Measurements from ENCODE around the gene BROX.
"Not testable (repeated sequence)": the region's sequence is repeated elsewhere in the genome, so short reads cannot be mapped to it uniquely, and the experiment has no call there.

Gene BROX

DNA sequence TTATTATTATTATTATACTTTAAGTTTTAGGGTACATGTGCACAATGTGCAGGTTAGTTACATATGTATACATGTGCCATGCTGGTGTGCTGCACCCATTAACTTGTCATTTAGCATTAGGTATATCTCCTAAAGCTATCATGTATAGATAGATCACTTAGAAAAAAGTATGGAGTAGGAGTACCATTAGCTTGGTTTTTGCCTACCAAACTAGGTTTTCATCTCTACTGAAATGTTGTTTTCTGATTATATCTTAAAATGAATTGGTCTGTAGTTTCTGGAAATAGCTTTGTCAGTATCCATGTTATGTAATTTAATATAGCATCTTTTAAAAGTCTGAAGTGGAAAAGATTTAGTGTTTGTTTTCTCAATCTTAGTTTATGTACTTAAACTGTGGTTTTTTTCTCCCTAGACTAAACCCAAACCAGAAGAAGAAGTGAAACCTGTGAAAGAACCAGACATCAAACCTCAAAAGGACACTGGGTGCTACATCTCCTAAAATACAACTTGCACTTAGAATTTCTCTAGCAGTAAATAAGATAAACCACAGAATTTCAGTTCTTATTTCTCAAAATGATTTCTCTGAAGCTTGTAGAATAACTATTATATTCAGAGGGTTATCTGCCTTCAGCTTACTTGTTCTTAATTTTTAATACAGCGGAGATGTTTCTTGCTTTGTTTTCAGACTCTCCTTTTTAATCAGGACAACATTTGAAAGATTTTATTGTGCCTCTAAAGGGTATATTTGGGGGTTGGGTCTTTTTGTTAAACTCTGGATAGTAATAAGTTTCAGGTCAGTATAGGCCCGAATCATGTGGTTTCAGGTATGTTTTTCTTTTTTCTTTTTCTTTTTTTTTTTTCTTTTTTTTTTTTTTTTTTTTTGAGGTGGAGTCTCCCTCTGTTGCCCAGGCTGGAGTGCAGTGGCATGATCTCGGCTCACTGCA lies 20.1 kb downstream of the BROX start:
- DNase-seq (ENCODE audit: low spot score) = peak; percentile 72

DNA sequence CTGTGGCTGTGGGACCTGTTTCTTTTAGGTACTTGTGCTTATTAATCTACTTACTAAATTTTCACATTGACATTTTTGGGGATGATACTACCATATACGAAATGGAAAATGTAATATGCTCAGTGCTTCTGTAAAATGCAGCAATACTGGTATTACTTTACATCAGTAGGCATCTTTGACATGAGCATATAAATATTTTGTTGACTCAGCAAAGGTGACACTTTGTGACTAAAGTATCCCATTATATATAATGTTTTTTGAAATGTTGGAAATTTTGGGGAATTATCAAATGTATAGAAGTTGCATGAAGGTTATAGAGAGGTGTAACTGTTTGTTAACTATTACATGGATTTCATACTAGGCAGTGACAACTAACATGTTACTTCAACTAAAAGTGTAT lies 22.4 kb downstream of the BROX start:
- DNase-seq (ENCODE audit: low spot score) = no peak

DNA sequence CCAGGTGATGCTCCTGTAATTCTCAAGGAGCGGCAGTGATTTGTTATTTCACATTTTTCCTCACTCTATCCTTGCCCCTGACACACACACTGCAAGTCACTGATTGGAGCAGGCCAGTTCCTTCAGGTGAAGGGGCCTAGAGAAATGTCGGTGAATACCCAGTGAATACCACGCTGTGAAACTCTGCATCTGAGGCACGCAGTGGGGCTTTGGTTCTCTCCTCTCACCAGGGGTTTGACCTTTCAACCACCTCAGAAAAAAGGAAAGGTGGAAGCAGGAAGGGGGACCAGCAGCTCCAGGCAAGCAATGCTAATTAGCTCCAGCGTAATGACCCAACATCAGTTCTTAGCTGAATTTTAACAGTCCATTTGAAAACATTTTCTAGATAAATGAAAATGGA lies 24.1 kb downstream of the BROX start:
- no peak for DNase-seq (ENCODE audit: low spot score)

DNA sequence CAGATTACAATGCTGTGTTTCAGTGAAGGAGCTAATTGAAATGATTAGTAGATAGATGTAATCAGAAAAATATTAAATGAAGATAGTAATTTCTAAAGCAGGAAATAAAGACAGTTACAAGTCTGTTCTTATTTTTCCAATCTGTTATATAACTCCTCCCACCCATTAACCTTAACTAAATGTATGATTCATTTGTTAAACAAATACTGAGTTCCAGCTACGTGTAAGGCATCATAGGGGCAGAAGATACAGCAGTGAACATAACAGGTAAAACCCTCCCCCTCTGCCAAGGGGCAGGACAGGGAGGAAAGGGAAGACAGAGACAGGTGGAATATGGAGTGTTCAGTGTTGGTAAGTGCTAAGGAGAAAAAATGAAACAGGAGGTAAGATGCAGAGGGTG lies 24.6 kb downstream of the BROX start, which contains the start of gene FAM177B:
Gene FAM177B (plus strand): TSS at position 231 of the 400 bp plus-strand sequence. CDS start 9,344 bp downstream, outside the sequence.
- no peak for DNase-seq (ENCODE audit: low spot score)

DNA sequence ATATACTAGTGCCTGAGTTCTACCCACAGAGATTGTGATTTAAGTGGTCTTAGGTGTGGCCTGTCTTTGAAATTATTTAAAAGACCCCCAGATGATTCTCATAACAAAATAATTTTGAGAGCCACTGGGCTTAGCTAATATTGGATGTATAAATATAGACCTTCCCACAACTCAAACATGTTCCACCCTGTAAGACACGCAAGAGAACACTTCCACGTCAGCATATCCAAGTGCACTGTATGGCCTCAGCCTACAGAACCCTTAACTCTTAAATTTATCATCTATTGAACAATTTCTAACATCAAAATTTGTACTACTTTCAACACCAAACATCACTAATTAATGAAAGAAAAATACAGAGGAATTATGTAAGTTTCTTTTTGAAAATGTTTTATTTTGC lies 27.1 kb downstream of the BROX start:
- peak; percentile 37 for DNase-seq (ENCODE audit: low spot score)

DNA sequence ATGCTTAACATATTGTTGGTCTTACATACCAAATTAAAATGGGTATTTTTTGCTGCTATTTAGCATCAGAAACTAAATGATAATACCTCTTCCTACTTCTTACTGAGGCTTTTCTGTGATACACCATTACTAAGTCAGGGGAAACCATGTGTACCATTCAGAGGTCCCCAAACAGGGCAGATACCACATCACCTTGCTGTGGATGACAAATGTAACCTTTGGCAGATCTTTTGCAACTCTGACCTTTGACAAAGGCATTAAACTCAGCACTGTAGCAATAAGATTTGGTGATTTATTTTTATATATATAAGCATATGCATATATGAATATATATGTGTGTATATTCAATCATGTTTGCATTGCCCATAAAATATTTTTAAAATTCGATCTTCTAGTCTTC lies 27.6 kb downstream of the BROX start:
- DNase-seq (ENCODE audit: low spot score) = no peak

DNA sequence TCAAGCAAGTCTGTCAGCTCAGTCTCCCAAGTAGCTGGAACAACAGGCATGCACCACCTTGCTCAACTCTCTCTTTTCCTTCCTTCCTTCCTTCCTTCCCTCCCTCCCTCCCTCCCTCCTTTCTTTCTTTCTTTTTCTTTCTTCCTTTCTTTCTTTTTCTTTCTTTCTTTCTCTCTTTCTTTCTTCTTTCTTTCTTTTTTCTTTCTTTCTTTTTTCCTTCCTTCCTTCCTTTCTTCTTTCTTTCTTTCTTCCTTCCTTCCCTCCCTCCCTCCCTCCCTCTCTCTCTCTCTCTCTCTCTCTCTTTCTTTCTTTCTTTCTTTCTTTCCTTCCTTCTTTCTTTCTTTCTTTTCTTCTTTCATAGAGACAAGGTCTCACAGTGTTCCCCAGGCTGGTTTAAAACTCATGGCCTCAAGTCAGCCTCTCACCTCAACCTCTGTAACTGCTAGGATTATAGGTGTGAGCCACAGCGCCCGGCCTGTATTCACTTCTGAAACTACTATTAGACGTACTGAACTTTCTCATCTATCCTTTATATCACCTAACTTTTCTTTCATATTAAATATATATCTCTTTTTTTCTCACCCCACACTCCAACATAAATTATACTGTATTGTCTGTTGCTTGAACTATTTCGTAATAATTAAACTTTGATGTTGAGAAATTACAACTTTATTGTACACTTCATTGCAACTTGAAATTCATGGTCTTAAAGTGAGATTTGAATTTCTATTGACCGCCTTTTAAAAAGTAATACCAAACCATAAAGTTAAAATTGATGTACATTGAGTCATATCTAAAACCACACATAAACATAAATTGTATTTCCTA lies 29.5 kb downstream of the BROX start:
- DNase-seq (ENCODE audit: low spot score) = not testable (repeated sequence)

DNA sequence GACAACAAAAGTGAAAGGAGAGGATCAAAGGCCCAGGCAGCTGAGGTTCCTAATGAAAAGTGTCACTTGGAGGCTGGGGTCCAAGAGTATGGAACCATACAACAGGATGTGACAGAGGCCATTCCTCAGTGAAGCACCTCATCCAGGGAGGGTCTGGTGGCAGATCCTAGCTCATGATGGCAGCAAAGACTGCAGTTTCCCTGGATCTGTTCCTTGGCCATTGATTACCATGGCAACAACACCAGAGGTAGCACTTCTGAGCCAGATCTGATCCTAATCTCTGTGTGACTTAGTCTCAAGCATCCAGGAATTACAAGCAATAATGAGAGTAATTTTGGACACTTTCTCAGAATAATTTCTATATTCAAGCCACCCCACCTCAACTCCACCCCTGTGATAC lies 37.6 kb downstream of the BROX start:
- no peak for DNase-seq (ENCODE audit: low spot score)

DNA sequence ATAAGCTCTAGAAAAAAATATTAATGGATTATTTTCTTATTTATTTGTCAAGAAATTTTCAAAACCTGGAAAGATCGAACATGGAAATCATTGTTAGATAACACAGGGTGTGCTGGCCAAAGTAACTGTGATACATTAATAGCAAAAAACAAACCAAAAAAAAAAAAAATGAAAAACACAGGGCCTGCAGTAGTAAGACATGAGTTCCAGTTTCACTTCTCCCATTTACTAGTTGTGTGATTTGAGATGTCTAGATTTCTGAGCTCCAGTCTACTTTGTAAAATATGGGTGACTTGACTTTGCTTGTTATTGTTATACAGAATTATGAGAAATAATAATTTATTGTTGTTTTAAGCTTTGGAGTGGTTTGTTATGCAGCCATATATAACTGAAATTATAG lies 38.3 kb downstream of the BROX start:
- no peak for DNase-seq (ENCODE audit: low spot score)

DNA sequence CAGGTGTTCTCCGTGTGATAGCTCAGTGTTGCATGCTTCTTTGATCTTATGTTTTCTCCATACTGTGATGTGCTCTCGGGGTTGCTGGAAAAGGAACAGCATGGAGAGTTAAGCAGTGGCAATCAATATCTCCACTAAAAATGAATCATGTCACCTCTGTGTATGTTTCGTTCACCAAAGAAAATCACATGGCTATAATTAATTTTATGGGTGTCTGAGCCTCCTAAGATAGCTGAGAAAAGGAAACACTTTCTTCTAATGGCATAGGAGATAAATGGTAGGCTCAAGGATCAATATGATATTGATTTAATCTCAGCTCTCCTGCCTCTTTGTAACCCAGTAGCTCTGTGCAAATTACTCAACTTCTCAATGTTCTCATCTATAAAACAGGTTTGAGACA lies 38.9 kb downstream of the BROX start:
- DNase-seq (ENCODE audit: low spot score) = no peak

DNA sequence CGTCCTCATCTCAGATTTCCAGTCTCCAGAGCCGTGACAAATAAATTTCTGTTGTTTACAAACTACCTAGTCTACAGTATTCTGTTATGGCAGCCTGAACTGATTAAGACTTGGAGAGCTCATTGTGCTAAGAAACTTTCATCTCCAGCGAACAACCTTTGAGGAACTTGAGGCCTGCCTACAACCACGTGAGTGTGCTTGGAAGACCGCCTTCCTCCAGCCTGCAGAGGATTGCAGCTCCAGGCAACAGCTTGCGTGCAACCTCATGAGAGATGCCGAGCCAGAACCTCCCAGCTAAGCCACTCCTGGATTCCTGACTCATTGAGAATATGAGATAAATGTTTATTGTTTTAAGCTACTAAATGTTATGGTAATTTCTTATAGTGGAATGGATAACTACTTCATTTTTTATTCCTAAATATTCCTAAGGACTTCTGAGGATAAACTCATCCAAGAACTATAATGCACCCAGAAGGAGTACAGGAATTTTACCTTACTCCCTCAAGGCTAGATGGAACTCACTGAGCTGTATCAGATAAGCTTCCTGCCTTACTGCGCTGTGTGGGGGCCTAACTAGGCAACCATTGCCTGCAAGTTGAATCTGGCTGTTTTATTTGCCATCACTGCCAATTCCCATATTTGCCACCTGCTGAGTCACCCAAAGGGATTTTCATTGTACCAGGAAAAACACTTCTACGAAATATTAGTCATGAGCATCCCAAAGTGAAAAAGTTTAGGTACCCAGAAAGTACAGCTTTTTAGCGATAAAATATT lies 42.2 kb downstream of the BROX start:
- peak; percentile 74 for DNase-seq (ENCODE audit: low spot score)

DNA sequence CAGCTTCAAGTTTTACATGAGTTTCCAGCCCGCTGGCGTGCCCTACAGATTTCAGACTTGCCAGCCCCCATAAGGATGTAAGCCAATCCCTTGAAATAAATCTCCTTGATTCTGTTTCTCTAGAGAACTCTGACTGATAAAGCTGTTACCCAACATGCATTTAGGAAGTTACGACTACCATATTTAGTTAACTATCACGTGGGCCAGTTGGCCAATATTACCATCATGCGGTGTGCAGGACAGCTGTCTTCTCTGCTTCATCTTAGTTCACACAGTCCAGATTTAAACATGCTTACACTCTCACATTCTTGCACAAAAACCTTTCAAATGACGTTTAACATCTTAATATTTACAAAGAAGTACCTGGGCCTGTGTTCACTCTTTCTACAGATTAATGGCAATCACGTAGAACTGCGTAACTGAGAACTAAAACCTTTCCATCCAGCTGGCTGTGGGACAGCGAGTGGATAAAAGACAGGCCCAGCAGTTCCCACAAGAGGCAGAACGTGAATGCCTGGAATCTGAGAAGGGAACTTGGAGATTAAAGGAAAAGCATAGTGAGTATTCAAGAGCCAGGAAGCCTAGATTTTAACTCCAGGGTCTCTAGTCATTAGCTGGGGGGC lies 45.4 kb downstream of the BROX start:
- DNase-seq (ENCODE audit: low spot score) = no peak

DNA sequence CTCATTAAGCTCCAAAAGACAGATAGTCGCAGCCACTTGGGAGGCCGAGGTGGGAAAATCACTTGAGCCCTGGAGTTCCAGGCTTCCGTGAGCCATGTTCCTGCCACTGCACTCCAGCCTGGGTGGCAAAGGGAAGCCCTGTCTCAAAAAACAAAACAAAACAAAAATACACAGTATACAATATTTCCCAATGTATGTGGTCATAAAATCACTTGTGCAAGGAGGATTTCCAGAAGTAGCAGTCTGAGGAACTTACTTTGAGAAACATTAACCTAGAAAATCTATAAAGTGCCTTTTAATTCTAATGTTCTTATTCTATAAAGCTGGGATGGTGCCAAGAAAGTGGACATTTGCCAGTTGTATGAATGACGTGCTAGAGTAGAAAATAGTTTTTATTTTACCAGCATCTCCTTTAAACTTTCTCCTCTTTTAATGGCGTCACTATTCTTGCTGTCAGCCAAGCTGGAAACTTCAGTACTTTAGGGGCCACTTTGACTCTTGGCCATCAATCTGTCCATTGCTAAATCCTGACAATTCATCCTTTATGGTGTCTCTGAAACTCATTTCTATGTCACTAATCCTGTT lies 47.2 kb downstream of the BROX start:
- DNase-seq (ENCODE audit: low spot score) = no peak

DNA sequence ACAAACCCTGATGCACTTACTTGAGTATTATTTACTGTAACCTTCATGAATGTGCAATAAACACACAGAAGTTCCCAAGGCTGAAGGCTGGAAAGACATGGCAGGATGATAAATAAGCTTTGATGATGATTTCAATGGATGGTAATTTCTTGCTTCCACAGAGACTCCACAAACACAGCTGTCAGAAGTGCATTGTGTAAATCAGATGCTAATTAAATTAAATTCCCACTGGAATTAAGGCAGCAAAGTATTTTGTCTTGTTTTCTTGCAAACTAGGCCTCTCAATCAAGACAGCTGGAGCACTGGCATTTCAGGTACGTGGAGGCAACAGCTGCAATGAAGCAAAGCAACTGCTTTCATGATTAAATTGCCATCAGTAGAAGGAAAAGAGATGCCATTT lies 48.7 kb downstream of the BROX start:
- DNase-seq (ENCODE audit: low spot score) = no peak

DNA sequence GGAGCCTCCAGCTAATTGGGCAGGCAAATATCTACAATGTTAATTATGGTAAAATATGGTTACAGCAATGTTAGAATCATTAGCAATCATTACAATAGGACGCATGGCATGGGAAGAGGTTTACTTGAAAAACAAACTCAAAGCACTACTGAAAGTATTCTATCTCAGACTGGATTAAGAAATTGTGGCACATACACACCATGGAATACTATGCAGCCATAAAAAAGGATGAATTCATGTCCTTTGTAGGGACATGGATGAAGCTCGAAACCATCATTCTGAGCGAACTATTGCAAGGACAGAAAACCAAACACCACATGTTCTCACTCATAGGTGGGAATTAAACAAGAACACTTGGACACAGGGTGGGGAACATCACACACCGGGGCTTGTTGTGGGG lies 49.8 kb downstream of the BROX start:
- DNase-seq (ENCODE audit: low spot score) = not testable (repeated sequence)

DNA sequence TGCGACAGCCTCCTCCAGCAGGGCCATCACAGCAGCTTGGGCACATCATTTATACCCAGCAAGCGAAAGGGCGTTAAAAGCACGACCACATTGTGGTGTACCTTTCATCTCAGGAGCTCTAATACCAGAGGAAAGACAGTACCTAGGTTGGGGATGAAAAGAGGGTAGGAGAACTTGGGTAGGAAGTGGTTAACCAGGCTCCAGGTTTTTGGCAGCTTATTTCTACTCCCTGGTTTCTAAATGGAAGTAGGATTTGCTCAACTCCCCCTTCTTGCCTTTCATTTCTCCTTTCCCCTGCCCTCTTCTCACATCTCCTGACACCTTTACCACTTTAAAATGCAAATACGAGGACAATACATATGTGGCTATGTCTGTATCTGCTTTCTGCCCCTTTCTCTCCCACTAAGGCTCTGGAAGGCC lies 54.8 kb downstream of the BROX start:
- no peak for DNase-seq (ENCODE audit: low spot score)

DNA sequence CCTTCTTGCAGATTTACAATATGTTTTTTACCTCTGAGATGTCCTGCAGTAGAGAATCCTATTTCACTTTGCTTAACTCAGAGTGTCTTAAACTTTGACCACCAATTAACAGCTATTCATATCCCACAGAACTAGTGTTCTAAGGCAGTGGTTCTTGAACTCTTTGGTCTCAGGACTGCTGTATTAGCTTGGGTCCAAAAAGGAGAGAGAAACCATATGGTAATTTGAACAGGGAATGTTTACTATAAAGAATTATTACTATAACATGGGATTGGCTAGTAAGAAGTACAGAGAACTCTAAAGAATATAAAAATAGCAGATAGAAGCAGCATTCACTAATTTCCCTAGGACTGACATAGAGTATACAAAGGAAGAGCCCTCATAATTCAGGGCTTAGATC lies 56.2 kb downstream of the BROX start:
- no peak for DNase-seq (ENCODE audit: low spot score)

DNA sequence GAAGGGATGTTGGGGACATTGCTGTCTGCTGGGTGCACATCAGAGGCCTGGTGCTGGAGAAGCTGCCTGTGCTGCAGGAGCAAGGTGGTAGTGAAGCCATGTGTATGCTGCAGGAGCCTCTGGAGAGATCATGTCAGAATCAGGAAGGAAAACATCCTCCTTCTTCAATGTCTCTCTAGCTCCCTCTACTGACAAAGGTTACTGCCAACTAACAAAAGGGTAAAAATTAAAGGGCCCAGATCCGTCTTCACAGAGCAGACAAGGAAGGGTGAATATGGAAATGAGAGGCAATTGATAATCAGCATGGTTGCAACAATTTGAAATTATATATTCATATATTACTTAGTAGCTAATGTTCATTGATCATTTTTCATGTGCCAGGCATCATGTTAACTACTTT lies 56.8 kb downstream of the BROX start:
- no peak for DNase-seq (ENCODE audit: low spot score)

DNA sequence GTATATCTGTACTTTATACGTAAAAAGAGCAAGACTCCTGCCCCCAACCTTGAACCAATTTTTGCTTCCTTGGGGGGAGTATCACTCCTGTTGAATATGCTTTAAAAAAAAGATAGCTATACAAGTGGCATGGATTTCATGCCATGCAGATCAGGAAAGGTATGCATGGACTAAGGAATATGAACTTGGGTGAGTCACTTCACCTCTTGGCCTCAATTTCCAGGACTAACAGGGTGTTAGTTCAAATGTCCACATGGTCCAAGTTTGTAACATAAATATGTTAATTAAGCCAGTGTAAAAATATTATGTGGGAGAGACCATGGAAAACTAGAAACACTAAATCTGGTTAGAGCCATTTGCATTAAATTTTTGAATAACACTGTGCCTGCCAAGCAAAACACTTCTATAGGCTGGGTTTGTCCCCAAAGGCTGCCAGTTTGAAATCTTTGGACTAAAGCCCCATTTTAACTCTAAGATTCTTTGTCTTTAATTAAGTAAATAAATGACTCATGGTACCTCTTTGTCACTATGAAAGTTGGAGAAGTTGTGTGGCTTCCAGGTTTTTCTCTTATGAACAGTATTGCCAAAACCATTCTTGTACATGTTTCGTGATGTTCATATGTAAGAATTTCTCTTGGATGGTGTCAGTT lies 57.7 kb downstream of the BROX start:
- no peak for DNase-seq (ENCODE audit: low spot score)

DNA sequence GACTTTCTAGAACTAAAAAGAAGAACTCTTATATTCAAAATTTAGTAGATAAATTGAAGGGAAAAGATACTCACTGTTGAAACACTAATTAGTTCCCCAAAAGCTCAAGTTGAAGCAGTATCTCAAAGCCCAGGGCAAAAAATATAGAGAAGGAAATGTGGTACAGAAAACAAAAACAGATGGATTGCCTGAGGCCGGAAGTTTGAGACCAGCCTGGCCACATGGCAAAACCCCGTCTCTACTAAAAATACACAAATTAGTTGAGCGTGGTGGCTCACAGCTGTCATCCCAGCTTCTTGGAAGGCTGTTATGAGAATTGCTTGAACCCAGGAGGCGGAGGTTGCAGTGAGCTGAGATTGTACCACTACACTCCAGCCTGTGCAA lies 60.6 kb downstream of the BROX start:
- peak; percentile 72 for DNase-seq (ENCODE audit: low spot score)

DNA sequence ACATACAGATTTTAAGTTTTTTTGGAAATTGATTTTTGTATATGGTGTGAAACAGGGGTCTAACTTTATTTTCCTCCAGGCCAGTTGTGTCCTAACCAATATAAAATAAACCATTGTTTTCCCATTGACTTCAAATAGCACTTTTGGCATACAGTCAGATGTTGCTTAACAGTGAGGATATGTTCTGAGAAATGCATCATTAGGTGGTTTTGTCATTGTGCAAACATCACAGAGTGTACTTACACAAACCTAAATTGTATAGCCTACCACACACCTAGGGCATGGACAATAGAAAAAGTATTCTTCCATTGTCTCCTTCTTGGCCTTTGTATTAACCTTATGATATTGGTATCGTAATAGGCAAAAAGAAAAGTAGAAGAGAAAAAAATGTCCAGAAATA lies 65.1 kb downstream of the BROX start:
- DNase-seq (ENCODE audit: low spot score) = no peak

Data from pons (tissue), 1 donor.